ENCODE measurements around the gene ABHD12B.

DNA sequence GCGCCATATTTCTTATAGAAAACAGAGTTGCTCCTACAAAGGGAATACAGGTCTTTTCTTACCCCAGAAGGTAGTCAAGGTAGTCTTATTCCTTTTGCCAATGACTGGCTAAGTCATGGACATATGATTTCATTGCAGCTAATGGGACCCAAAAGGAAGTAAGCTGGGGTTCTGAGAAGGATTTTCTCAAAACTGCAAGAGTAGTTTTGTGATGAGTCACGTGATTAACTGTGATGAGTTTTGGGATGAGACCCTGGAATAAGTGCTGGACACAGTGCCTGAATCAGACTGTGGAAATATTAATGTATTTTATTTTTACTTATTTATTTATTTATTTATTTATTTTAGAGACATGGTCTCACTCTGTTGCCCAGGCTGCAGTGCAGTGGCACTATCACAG lies 27.5 kb upstream of the ABHD12B start:
- TF ChIP-seq EZH2 (IDR thresholded peaks at IDR 0.05) (no peak), EZH2phosphoT487 (IDR thresholded peaks at IDR 0.05) (no peak)
- TF ChIP-seq, protein P1, sequence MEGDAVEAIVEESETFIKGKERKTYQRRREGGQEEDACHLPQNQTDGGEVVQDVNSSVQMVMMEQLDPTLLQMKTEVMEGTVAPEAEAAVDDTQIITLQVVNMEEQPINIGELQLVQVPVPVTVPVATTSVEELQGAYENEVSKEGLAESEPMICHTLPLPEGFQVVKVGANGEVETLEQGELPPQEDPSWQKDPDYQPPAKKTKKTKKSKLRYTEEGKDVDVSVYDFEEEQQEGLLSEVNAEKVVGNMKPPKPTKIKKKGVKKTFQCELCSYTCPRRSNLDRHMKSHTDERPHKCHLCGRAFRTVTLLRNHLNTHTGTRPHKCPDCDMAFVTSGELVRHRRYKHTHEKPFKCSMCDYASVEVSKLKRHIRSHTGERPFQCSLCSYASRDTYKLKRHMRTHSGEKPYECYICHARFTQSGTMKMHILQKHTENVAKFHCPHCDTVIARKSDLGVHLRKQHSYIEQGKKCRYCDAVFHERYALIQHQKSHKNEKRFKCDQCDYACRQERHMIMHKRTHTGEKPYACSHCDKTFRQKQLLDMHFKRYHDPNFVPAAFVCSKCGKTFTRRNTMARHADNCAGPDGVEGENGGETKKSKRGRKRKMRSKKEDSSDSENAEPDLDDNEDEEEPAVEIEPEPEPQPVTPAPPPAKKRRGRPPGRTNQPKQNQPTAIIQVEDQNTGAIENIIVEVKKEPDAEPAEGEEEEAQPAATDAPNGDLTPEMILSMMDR (IDR thresholded peaks at IDR 0.05), result no peak

Measured in neural progenitor cell (in vitro differentiated cells).